SK-N-SH (cell line): ENCODE measurements around the gene MTF1. TPM values are rescaled to one million over a fixed set of nuclear protein-coding genes. Genes with fewer than 3 reads are reported as not detected.
A peak's percentile ranks its signal among the peaks of the same experiment; 100 is the strongest.

Experiments
- CTCF ChIA-PET: fragments of 300-600, 350-600 bp; formaldehyde crosslinking; extraction: SDS; loops from one replicate; lab custom pipeline; 2021; lab: Yijun Ruan, JAX
- POLR2A ChIA-PET: fragments of 350-600 bp; sonication (Branson Sonifier 250); formaldehyde crosslinking; extraction: SDS; loops from one replicate; lab custom pipeline; 2020; ENCODE audit warnings: antibody characterized with exemption, inconsistent platforms; lab: Yijun Ruan, JAX
- DNase-seq: peaks from one replicate; pipeline ENCODE4 v3.0.0; 2012
- H2AFZ ChIP-seq: fragments of 200-600 bp; sonication (generic); 2 replicates; pipeline ENCODE4 v1.8.1; 2016; ENCODE audit warnings: antibody characterized with exemption, mild to moderate bottlenecking, low read depth
- H3F3A ChIP-seq: fragments of 200-600 bp; sonication (generic); replicated peaks from 2 replicates; pipeline ENCODE3; 2016; ENCODE audit warnings: antibody characterized with exemption, mild to moderate bottlenecking; ENCODE audit not compliant: insufficient read depth
- H3K27ac ChIP-seq, 2 experiments: fragments of 200-500 bp in 1 of 2; fragments of 200-600 bp in 1 of 2; sonication (Bioruptor generic) in 1 of 2; sonication (generic), shearing (Covaris generic) in 1 of 2; 2 replicates each; pipeline versions ENCODE4 v1.5.1 to v1.6.1; 2014 to 2016; ENCODE audit warnings: low read depth in 2 of 2, inconsistent platforms in 1 of 2, low read length in 1 of 2, mild to moderate bottlenecking in 1 of 2, mixed read lengths in 1 of 2
- H3K27me3 ChIP-seq: fragments of 200-600 bp; sonication (generic), shearing (Covaris generic); 2 replicates; pipeline ENCODE4 v1.6.1; 2016; ENCODE audit warnings: mixed run types; ENCODE audit not compliant: insufficient read depth
- H3K36me3 ChIP-seq, 2 experiments: fragments of 200-500 bp in 1 of 2; fragments of 200-600 bp in 1 of 2; sonication (Bioruptor generic) in 1 of 2; sonication (generic) in 1 of 2; replicated peaks in 1 of 2; 2 replicates each; pipeline versions ENCODE3 to v1.5.1; 2014 to 2016; ENCODE audit warnings: low read length in 1 of 2, mild to moderate bottlenecking in 1 of 2; ENCODE audit not compliant: insufficient read depth in 2 of 2, control insufficient read depth in 1 of 2
- H3K4me1 ChIP-seq, 2 experiments: fragments of 200-500 bp in 1 of 2; fragments of 200-600 bp in 1 of 2; sonication (Bioruptor generic) in 1 of 2; sonication (generic), shearing (Covaris generic) in 1 of 2; 2 replicates each; pipeline versions ENCODE4 v1.5.1 to v1.6.1; 2014 to 2016; ENCODE audit warnings: low read depth in 1 of 2, low read length in 1 of 2, mixed run types in 1 of 2; ENCODE audit not compliant: insufficient read depth in 2 of 2, control insufficient read depth in 1 of 2
- H3K4me2 ChIP-seq: fragments of 200-600 bp; sonication (generic), shearing (Covaris generic); 2 replicates; pipeline ENCODE4 v1.6.1; 2017; ENCODE audit warnings: mixed run types
- H3K4me3 ChIP-seq, 2 experiments: fragments of 200-500 bp in 1 of 2; fragments of 200-600 bp in 1 of 2; sonication (Bioruptor generic) in 1 of 2; sonication (generic), shearing (Covaris generic) in 1 of 2; 2 replicates each; pipeline versions ENCODE4 v1.5.1 to v1.8.1; 2014 to 2016; ENCODE audit warnings: low read depth in 2 of 2, inconsistent platforms in 1 of 2, low read length in 1 of 2, mild to moderate bottlenecking in 1 of 2, mixed read lengths in 1 of 2, moderate library complexity in 1 of 2
- H3K79me2 ChIP-seq: fragments of 200-600 bp; sonication (generic); 2 replicates; pipeline ENCODE4 v1.8.1; 2017; ENCODE audit warnings: mild to moderate bottlenecking; ENCODE audit not compliant: insufficient read depth
- H3K9ac ChIP-seq: fragments of 200-600 bp; sonication (generic); 2 replicates; pipeline ENCODE4 v1.6.1; 2017; ENCODE audit warnings: mixed run types
- H3K9me2 ChIP-seq: fragments of 200-600 bp; sonication (generic); 2 replicates; pipeline ENCODE4 v1.6.1; 2017; ENCODE audit warnings: mixed run types
- H3K9me3 ChIP-seq: fragments of 200-600 bp; sonication (generic); 2 replicates; pipeline ENCODE4 v1.6.1; 2017; ENCODE audit warnings: mixed run types, mild to moderate bottlenecking, moderate library complexity
- H4K20me1 ChIP-seq: fragments of 200-600 bp; sonication (generic); 2 replicates; pipeline ENCODE4 v1.6.1; 2017; ENCODE audit warnings: mild to moderate bottlenecking, mixed run types; ENCODE audit not compliant: insufficient read depth
- MEF2A ChIP-seq: IDR thresholded peaks from 2 replicates; pipeline ENCODE4 v1.4.0; 2012; ENCODE audit warnings: low read depth, borderline replicate concordance
- POLR2AphosphoS5 ChIP-seq: IDR thresholded peaks from 2 replicates; pipeline ENCODE4 v1.6.1; 2012; ENCODE audit warnings: low read depth, low read length
- SIN3A ChIP-seq: IDR thresholded peaks from 2 replicates; pipeline ENCODE4 v1.6.1; 2012; ENCODE audit warnings: low read depth, mild to moderate bottlenecking, low read length, moderate library complexity, borderline replicate concordance
- SMC3 ChIP-seq: IDR thresholded peaks from 2 replicates; pipeline ENCODE4 v1.6.1; 2012; ENCODE audit warnings: low read depth, low read length, improper control_type of control experiment
- TCF12 ChIP-seq: IDR thresholded peaks from 2 replicates; pipeline ENCODE4 v1.4.0; 2012
- TEAD4 ChIP-seq: IDR thresholded peaks from 2 replicates; pipeline ENCODE4 v1.4.0; 2012; ENCODE audit warnings: mild to moderate bottlenecking, borderline replicate concordance; ENCODE audit not compliant: insufficient read depth
- YY1 ChIP-seq: IDR thresholded peaks from 2 replicates; pipeline ENCODE4 v1.4.0; 2012; ENCODE audit warnings: low read depth, mild to moderate bottlenecking
- WGBS: methylation state at CpG from one replicate; pipeline ENCODE4 v1.1.6; 2017; ENCODE audit warnings: low lambda C conversion rate; 5-methylcytosine and 5-hydroxymethylcytosine counted together
- polyA plus RNA-seq, 3 experiments: library from polyadenylated mRNA; depleted of rRNA; stranded (reverse); fragments of >200 nt; gene quantifications; 2 replicates each; pipeline ENCODE4 v1.2.3, GENCODE V29; 2012
- TF ChIP-seq, protein P1 (sequence below): fragments of 150-350 bp; IDR thresholded peaks from 2 replicates; pipeline ENCODE4 v1.6.1; 2016; ENCODE audit warnings: mild to moderate bottlenecking, low read depth, low read length
- TF ChIP-seq, protein P2 (sequence below): IDR thresholded peaks from 2 replicates; pipeline ENCODE4 v1.4.0; 2012; ENCODE audit warnings: low read depth
- TF ChIP-seq, protein P3 (sequence below): IDR thresholded peaks from 2 replicates; pipeline ENCODE4 v1.6.1; 2012; ENCODE audit warnings: mild to moderate bottlenecking, low read depth, low read length, moderate library complexity

Gene MTF1
- polyA plus RNA-seq, 1 of the 3 experiments (the other 2 are of a cell fraction), result 5.0 TPM

DNA sequence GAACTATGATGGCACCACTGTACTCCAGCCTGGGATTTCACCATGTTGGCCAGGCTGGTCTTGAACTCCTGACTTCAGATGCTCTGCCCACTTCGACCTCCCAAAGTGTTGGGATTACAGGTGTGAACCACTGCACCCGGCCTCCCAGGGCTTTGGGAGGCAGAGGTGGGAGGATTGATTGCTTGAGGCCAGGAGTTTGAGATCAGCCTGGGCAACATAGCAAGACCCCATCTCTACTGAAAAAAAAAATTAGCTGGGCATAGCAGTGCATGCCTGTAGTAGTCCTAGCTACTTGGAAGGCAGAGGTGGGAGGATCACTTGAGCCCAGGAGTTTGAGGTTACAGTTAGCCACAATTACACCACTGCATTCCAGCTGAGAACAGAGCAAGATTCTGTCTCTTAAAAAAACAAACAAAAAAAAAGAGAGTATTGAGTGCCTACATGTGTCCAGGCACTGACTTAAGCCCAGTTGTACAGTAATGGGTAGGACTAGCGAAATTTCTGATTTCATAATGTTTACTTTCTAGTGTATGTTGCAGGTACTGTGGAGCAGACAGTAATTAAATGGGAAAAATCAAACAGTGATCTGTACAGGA, 61.5 kb downstream of the MTF1 start:
- Histone ChIP-seq H3K4me1 (peaks cover 0 to 12% of the 10 kb centered on the region in 2 experiments; a peak in 1 of 4 replicates), H3K4me3 (no peak overlapping the region), H3K27ac (no peak overlapping the region), H3K4me2 (no peak overlapping the region), H3K36me3 (peaks cover 7 to 13% of the 10 kb centered on the region in 2 experiments), H4K20me1 (peaks cover 4% of the 10 kb centered on the region; the same call in 1 of the 2 replicates), H3F3A (peaks cover 6% of the 10 kb centered on the region), H3K9me3 (no peaks in the 10 kb centered on the region), H3K27me3 (peaks cover 4% of the 10 kb centered on the region; the same call in 1 of the 2 replicates), H2AFZ (no peak overlapping the region), H3K79me2 (no peaks in the 10 kb centered on the region), H3K9ac (no peak overlapping the region), H3K9me2 (no peaks in the 10 kb centered on the region)
- no peak for DNase-seq
- ChIA-PET CTCF (interaction anchor here (0.6 kb wide), 1 partner anchor 9 kb away, joined by 3 read pairs; no protein-coding TSS in a partner anchor), POLR2A (interaction anchor here (2.9 kb wide), 1 partner anchor 10 kb away, joined by 18 read pairs; the partner anchor contains the start of genes C1orf122 and YRDC)
- WGBS, result 58% methylated on average over 2 of the region's 3 CpGs
- TF ChIP-seq YY1 (no peak), SMC3 (no peak), TCF12 (no peak), POLR2AphosphoS5 (no peak), TEAD4 (no peak)
- TF ChIP-seq, protein P1, sequence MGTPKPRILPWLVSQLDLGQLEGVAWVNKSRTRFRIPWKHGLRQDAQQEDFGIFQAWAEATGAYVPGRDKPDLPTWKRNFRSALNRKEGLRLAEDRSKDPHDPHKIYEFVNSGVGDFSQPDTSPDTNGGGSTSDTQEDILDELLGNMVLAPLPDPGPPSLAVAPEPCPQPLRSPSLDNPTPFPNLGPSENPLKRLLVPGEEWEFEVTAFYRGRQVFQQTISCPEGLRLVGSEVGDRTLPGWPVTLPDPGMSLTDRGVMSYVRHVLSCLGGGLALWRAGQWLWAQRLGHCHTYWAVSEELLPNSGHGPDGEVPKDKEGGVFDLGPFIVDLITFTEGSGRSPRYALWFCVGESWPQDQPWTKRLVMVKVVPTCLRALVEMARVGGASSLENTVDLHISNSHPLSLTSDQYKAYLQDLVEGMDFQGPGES, result no peak
- TF ChIP-seq, protein P2, sequence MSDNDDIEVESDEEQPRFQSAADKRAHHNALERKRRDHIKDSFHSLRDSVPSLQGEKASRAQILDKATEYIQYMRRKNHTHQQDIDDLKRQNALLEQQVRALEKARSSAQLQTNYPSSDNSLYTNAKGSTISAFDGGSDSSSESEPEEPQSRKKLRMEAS, result no peak

DNA sequence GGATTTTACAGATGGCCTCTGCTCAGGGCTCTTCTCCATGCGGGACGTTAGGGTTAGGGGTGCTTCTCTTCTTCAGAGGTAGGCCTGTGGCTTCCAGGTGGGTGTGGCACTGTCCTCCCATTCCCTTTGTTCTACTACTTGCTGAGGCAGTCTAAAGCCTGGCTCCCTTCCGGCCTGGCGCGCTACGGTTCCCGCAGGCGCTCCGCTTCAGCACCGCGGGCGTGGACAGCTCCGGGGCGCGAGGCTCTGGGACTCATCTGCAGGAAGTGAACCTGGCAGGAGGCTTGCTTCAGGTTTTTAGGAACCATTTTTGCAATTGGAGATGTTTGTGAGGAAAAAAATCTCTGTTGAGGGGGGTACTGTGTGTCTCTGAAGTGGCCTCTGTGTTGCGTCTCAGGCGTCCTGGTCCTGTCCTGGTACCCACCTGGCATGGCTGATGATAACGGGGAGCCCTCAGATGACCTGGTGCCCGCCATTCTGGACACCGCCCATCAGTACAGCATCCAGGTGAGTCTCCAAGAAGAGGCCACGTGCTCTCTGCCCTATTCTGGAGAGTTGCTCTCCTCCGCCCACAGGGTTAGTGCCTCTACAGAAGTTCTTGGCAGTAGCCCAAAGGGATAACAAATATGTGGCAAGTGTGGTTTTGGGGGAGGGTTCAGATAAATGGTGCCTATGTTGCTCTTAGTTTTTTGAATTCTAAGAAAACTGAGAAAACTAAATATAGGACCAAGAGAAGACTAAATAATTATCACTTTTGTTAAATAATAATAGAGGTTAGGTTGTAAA, 63.9 kb downstream of the MTF1 start:
- no peak overlapping the region for H3K9ac ChIP-seq
- peaks cover 14% of the 10 kb centered on the region; the same call in 1 of the 2 replicates for H3K27me3 ChIP-seq
- H3K4me1 ChIP-seq, result peaks cover 0 to 14% of the 10 kb centered on the region in 2 experiments; a peak in 1 of 4 replicates
- H3K79me2 ChIP-seq, result no peaks in the 10 kb centered on the region
- no peaks in the 10 kb centered on the region for H4K20me1 ChIP-seq
- no peaks in the 10 kb centered on the region for H3F3A ChIP-seq
- POLR2A ChIA-PET, result interaction anchor here (1.1 to 2.3 kb wide), 2 partner anchors 12 to 30 kb away, joined by 5 to 27 read pairs; partner anchors contain the start of genes C1orf122 and YRDC
- no peaks in the 10 kb centered on the region for H3K9me3 ChIP-seq
- no peak overlapping the region for H2AFZ ChIP-seq
- peaks cover 0 to 2% of the 10 kb centered on the region in 2 experiments for H3K36me3 ChIP-seq
- TF ChIP-seq MEF2A, result no peak
- TF ChIP-seq, protein P3, sequence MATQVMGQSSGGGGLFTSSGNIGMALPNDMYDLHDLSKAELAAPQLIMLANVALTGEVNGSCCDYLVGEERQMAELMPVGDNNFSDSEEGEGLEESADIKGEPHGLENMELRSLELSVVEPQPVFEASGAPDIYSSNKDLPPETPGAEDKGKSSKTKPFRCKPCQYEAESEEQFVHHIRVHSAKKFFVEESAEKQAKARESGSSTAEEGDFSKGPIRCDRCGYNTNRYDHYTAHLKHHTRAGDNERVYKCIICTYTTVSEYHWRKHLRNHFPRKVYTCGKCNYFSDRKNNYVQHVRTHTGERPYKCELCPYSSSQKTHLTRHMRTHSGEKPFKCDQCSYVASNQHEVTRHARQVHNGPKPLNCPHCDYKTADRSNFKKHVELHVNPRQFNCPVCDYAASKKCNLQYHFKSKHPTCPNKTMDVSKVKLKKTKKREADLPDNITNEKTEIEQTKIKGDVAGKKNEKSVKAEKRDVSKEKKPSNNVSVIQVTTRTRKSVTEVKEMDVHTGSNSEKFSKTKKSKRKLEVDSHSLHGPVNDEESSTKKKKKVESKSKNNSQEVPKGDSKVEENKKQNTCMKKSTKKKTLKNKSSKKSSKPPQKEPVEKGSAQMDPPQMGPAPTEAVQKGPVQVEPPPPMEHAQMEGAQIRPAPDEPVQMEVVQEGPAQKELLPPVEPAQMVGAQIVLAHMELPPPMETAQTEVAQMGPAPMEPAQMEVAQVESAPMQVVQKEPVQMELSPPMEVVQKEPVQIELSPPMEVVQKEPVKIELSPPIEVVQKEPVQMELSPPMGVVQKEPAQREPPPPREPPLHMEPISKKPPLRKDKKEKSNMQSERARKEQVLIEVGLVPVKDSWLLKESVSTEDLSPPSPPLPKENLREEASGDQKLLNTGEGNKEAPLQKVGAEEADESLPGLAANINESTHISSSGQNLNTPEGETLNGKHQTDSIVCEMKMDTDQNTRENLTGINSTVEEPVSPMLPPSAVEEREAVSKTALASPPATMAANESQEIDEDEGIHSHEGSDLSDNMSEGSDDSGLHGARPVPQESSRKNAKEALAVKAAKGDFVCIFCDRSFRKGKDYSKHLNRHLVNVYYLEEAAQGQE, result peak; percentile 99
- peak; percentile 62; the same call in 1 of the 2 replicates for TF ChIP-seq TCF12
- TF ChIP-seq, protein P2, result peak; percentile 57; the same call in 1 of the 2 replicates
- 0 out of 2 replicates have a peak, but pooled peaks have one; percentile 48 for TF ChIP-seq SIN3A
- TF ChIP-seq, all 33 proteins: peak for 4
- CTCF ChIA-PET, result interaction anchor here (0.6 to 2.0 kb wide), 7 partner anchors 8 to 241 kb away, joined by 3 to 9 read pairs (median 3); partner anchors contain the start of genes C1orf122, EPHA10, SNIP1 and YRDC
- H3K4me2 ChIP-seq, result no peak overlapping the region
- DNase-seq, result peak; percentile 67
- H3K4me3 ChIP-seq, result peak overlapping the region; percentile 23 to 53; a peak in 3 of 4 replicates
- H3K9me2 ChIP-seq, result no peaks in the 10 kb centered on the region
- 48% methylated on average over 13 of the region's 22 CpGs for WGBS
- peak overlapping the region in 1 of 2 experiments; percentile 74; a peak in 2 of 4 replicates for H3K27ac ChIP-seq
